Parathyroid adenoma (tissue), 2 donors: ENCODE measurements around the gene PTPN4.
"Not testable (repeated sequence)": the region's sequence is repeated elsewhere in the genome, so short reads cannot be mapped to it uniquely, and the experiment has no call there.

ENCODE experiments used
- H2AFZ ChIP-seq: fragments of 300-600 bp; sonication (generic); one replicate; pipeline ENCODE4 v1.7.0; 2017; ENCODE audit warnings: antibody characterized with exemption, mild to moderate bottlenecking
- H3K27ac ChIP-seq: fragments of 300-600 bp; sonication (generic); one replicate; pipeline ENCODE4 v1.7.0; 2017
- H3K27me3 ChIP-seq: fragments of 300-600 bp; sonication (generic); one replicate; pipeline ENCODE4 v1.7.0; 2017; ENCODE audit warnings: low read length; ENCODE audit not compliant: control insufficient read depth, insufficient read depth
- H3K36me3 ChIP-seq: fragments of 300-600 bp; sonication (generic); one replicate; pipeline ENCODE4 v1.7.0; 2017; ENCODE audit warnings: low read length; ENCODE audit not compliant: control insufficient read depth, insufficient read depth
- H3K4me1 ChIP-seq: fragments of 300-600 bp; sonication (generic); one replicate; pipeline ENCODE4 v1.7.0; 2017; ENCODE audit warnings: control low read depth
- H3K4me2 ChIP-seq: fragments of 300-600 bp; sonication (generic); one replicate; pipeline ENCODE4 v1.7.0; 2017; ENCODE audit warnings: low read length
- H3K4me3 ChIP-seq: fragments of 300-600 bp; sonication (generic); one replicate; pipeline ENCODE4 v1.7.0; 2017; ENCODE audit warnings: low read depth, low read length
- H3K79me2 ChIP-seq: fragments of 300-600 bp; sonication (generic); one replicate; pipeline ENCODE4 v1.7.0; 2017; ENCODE audit warnings: control low read depth
- H3K9ac ChIP-seq: fragments of 300-600 bp; sonication (generic); one replicate; pipeline ENCODE4 v1.7.0; 2017; ENCODE audit warnings: mild to moderate bottlenecking
- H3K9me3 ChIP-seq: fragments of 300-600 bp; sonication (generic); one replicate; pipeline ENCODE4 v1.7.0; 2017; ENCODE audit warnings: low read length; ENCODE audit not compliant: control insufficient read depth
- CTCF ChIP-seq: fragments of 300-600 bp; sonication (generic); IDR thresholded peaks from one replicate; pipeline ENCODE4 v1.7.0; 2017; ENCODE audit warnings: antibody characterized with exemption, mild to moderate bottlenecking
- donor health status: primary hyperparathyroidism.

The PTPN4 gene

GRCh38 chr2:119794237-119794636 lies 34.5 kb downstream of the PTPN4 start:
- Histone ChIP-seq H3K4me3 (no peak overlapping the region), H3K4me2 (no peak overlapping the region), H3K36me3 (no peaks in the 10 kb centered on the region), H3K9me3 (no peaks in the 10 kb centered on the region), H3K27ac (no peak overlapping the region), H2AFZ (no peak overlapping the region), H3K4me1 (no peaks in the 10 kb centered on the region), H3K9ac (no peak overlapping the region), H3K79me2 (peaks cover 47% of the 10 kb centered on the region), H3K27me3 (no peaks in the 10 kb centered on the region)
- TF ChIP-seq CTCF = no peak

GRCh38 chr2:119795309-119796303 lies 35.9 kb downstream of the PTPN4 start:
- Histone ChIP-seq H3K79me2 (peaks cover 45% of the 10 kb centered on the region), H2AFZ (no peak overlapping the region), H3K36me3 (no peaks in the 10 kb centered on the region), H3K9ac (no peak overlapping the region), H3K27ac (no peak overlapping the region), H3K4me1 (no peaks in the 10 kb centered on the region), H3K9me3 (no peaks in the 10 kb centered on the region), H3K4me2 (no peak overlapping the region), H3K4me3 (no peak overlapping the region), H3K27me3 (no peaks in the 10 kb centered on the region)
- TF ChIP-seq CTCF = no peak

GRCh38 chr2:119800376-119800902 lies 40.7 kb downstream of the PTPN4 start:
- H2AFZ ChIP-seq = no peak overlapping the region
- H3K9ac ChIP-seq = no peak overlapping the region
- H3K79me2 ChIP-seq = peaks cover 22% of the 10 kb centered on the region
- H3K4me3 ChIP-seq = no peak overlapping the region
- H3K27me3 ChIP-seq = no peaks in the 10 kb centered on the region
- no peaks in the 10 kb centered on the region for H3K36me3 ChIP-seq
- no peak for TF ChIP-seq CTCF
- no peaks in the 10 kb centered on the region for H3K4me1 ChIP-seq
- no peak overlapping the region for H3K27ac ChIP-seq
- H3K9me3 ChIP-seq = no peaks in the 10 kb centered on the region
- no peak overlapping the region for H3K4me2 ChIP-seq

- Histone ChIP-seq H3K27ac (no peak overlapping the region), H3K9me3 (no peaks in the 10 kb centered on the region), H2AFZ (no peak overlapping the region), H3K4me2 (no peak overlapping the region), H3K27me3 (no peaks in the 10 kb centered on the region), H3K4me3 (no peak overlapping the region), H3K79me2 (peaks cover 21% of the 10 kb centered on the region), H3K4me1 (no peaks in the 10 kb centered on the region), H3K36me3 (no peaks in the 10 kb centered on the region), H3K9ac (no peak overlapping the region)
- TF ChIP-seq CTCF = no peak
Observed at GRCh38 chr2:119801040-119801439, 41.3 kb downstream of the PTPN4 start.

GRCh38 chr2:119801989-119802388 lies 42.3 kb downstream of the PTPN4 start:
- not testable (repeated sequence) for H2AFZ ChIP-seq, H3K4me1 ChIP-seq, H3K4me2 ChIP-seq, H3K4me3 ChIP-seq, H3K36me3 ChIP-seq, H3K9me3 ChIP-seq, H3K9ac ChIP-seq, H3K27ac ChIP-seq, H3K27me3 ChIP-seq
- peaks cover 21% of the 10 kb centered on the region for H3K79me2 ChIP-seq
